ENCODE measurements around the gene BCL11B.

BCL11B gene

DNA sequence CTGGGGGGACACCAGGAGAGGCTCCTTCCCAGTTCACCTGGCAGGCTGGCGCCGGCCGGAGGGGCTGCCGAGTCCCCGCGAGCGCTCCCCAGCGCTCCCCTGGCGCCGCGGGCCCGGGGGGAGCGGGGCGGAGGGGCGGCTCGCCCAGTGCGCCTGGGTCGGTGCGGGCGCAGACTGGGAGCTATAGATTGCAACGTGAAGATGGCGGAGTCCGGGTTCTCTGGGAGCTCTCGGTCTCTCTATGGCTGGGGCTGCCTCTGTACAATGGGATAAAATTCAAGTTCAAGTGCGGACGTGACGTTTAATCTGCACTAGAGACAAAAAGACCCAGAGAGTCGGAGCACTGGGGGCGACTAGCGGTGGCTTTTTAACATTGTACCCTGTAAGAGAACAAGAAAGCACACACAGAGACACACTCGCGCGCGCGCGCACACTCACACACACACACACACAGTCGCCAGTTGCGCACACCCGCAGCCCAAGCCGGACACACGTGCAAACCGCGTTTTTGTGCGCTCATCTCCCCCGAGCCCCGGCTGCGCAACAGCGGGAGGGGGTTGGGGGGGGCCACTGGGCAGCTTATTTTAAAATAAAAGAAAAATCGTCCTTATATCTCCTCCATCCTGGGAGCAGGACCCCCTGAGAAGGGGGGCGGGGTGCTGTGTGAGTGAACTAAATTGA, at the start of gene BCL11B:
Gene BCL11B (minus strand): TSS at position 247 of the 681 bp plus-strand sequence. CDS start 979 bp downstream, outside the sequence.
- peak; percentile 70 for ATAC-seq
- DNase-seq = peak; percentile 84
- Mint-ChIP-seq H3K4me1 (peaks cover 48% of the 10 kb centered on the region), H3K36me3 (ENCODE audit: low read depth) (peaks cover 13% of the 10 kb centered on the region), H3K27me3 (peaks cover 7% of the 10 kb centered on the region), H3K27ac (peak within 1 kb of the TSS; percentile 97), H3K4me3 (peak within 1 kb of the TSS; percentile 93), H3K9me3 (no peaks in the 10 kb centered on the region)

DNA sequence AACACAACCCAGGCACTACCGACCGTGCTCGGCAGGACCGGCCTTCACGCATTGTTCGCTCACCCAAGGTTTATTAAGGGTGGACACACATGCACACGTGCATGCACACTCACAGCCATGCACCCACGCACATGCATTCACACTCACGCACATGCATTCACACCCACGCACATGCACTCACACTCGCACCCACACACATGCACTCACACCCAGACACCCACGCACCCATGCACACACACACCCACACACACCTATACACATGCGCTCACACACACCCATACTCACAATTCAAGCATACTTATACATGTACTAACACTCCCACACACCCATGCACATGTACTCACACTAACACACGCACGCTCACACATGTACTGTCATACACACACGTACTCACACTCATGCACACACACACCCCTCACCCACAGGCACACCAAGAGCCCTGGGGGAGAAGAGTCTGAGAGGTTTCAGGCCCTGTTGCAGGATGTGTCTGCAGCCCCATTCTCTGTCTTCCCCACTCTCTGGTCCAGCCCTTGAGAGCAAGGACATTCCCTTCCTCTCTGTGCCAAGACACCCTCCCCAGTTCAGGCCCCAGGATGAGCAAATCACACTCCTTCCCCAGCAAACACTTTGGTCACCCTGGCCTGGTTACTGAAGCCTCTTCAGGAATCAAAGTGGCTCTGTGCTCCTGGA, 49.4 kb upstream of the BCL11B start:
- Mint-ChIP-seq H3K4me1 (peaks cover 12% of the 10 kb centered on the region), H3K27me3 (peaks cover 5% of the 10 kb centered on the region), H3K4me3 (no peak overlapping the region), H3K27ac (no peak overlapping the region), H3K9me3 (no peaks in the 10 kb centered on the region), H3K36me3 (ENCODE audit: low read depth) (no peaks in the 10 kb centered on the region)
- ATAC-seq (no peak), DNase-seq (no peak)

DNA sequence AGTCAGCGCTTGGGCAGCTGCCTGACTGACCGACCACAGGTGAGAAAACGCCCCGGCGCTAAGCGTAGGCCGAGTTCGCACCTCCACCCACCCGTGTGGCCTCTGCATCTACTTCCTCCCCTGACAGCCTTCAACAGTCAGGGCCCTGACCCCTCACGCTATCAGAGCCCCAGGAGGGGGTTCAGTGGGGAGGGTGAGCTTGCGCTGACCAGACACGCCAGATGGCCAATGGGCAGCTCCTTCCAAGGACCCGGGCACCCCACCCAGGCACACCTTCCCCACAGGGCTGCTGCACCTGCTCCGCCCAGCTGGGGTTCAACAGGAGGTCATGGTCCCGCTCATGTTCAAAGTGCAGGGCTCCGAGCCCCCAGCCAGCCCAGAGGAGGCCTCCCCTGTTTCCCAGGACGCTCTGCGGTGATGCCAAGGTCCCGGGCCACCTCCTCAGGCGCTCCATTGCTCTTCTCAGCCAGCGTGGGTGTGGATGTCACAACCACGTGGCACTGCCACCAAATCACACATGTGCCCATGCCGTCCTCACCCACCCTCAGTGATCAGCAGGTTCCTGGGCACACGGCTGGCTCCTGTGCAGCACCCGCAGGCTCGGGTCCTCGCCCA, 48.7 kb upstream of the BCL11B start:
- Mint-ChIP-seq H3K27ac (no peak overlapping the region), H3K4me3 (no peak overlapping the region), H3K9me3 (no peaks in the 10 kb centered on the region)

DNA sequence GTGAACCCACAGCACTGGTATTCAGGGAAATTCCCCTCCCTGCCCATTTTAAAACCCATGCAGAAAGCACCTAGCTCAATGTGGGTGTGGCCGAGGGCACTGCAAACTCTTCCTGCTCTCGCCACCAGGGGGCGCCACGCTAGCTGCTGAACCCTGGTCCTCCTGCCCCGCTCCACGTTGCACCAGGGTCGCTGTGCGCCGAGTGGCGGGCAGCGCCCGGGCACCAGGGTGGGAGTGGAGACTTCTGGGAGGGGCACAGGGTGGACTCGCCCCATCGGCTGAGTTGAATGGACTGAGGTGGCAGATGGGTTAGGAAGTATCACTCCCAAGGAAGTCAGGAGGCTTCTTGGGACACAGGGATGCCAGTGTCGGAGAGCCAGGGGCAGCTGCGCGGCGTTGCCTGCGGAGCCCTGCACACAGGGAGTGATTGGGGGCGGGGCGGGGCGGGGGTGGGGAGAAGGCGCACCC, 48.1 kb upstream of the BCL11B start:
- Mint-ChIP-seq H3K36me3 (ENCODE audit: low read depth) (no peaks in the 10 kb centered on the region), H3K27ac (no peak overlapping the region), H3K9me3 (no peaks in the 10 kb centered on the region), H3K27me3 (peaks cover 1% of the 10 kb centered on the region), H3K4me1 (peaks cover 12% of the 10 kb centered on the region), H3K4me3 (no peak overlapping the region)
- ATAC-seq = peak; percentile 70
- peak; percentile 84 for DNase-seq

More for the DNA sequence above, 48.7 kb upstream of the BCL11B start:
- H3K4me1 Mint-ChIP-seq = peaks cover 12% of the 10 kb centered on the region
- peaks cover 1% of the 10 kb centered on the region for H3K27me3 Mint-ChIP-seq
- no peaks in the 10 kb centered on the region for H3K36me3 Mint-ChIP-seq (ENCODE audit: low read depth)
- DNase-seq (no peak), ATAC-seq (no peak)

DNA sequence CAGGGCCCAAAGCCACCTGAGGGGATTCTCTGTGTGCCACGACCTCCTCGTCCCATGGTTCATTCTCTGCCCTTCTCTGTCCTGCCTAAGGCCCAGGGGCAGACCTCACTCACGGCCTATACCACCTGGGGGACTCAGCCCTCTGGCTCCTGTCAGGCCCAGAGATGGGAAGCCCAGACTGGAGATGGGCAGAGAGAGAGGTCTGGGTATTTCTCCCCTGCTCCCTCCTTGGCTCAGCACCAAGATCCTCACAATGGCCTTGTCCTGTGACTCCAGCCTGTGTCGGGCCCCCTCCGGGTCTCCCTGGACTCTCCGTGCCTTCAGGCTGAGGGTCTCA, 46.9 kb upstream of the BCL11B start:
- Mint-ChIP-seq H3K36me3 (ENCODE audit: low read depth) (no peaks in the 10 kb centered on the region), H3K9me3 (no peaks in the 10 kb centered on the region), H3K4me1 (peaks cover 16% of the 10 kb centered on the region), H3K27me3 (peaks cover 5% of the 10 kb centered on the region), H3K4me3 (no peak overlapping the region), H3K27ac (no peak overlapping the region)
- ATAC-seq (no peak), DNase-seq (no peak)

DNA sequence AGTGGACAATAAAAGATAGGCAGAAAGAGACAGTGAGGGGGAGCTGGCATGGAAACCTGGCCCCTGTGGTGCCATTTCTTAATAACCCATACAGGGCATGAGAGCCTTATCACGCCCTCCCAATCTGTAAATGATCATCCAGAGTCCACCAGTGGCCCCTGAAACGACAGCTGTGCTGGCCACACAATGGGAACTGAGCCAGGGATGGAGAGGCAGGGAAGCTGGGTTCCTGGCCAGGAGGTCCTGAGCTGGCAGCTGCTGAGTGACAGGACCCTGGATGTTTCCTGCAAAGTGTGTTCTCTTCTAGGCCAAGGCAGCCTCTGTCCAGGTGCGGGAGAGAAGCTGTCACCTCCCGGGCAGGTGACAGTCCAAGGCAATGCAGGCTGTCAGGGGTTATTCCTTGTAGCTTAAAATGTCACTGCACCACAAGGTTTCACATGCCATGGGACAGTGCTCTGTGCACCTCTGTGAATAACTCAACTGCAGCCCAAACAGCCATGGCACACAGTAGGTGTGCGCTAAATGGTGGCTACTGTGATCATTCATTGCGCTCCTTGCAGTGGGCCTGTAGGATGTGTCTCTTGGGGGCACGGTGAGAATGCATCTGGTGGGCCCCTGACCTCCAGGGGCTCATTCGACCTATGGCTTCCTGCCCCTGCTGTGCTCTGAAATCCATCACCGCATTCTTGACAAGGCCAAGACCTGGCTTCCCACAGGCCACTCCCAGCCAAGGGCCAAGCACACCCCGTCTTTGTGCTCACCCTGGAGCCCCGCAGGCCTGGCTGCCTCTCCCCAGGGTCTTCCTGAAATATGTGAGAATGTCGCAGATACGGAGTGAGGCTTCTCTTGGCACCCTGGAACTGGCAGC, 46.3 kb upstream of the BCL11B start:
- no peak overlapping the region for H3K4me3 Mint-ChIP-seq
- H3K9me3 Mint-ChIP-seq = no peaks in the 10 kb centered on the region
- H3K36me3 Mint-ChIP-seq (ENCODE audit: low read depth) = no peaks in the 10 kb centered on the region

DNA sequence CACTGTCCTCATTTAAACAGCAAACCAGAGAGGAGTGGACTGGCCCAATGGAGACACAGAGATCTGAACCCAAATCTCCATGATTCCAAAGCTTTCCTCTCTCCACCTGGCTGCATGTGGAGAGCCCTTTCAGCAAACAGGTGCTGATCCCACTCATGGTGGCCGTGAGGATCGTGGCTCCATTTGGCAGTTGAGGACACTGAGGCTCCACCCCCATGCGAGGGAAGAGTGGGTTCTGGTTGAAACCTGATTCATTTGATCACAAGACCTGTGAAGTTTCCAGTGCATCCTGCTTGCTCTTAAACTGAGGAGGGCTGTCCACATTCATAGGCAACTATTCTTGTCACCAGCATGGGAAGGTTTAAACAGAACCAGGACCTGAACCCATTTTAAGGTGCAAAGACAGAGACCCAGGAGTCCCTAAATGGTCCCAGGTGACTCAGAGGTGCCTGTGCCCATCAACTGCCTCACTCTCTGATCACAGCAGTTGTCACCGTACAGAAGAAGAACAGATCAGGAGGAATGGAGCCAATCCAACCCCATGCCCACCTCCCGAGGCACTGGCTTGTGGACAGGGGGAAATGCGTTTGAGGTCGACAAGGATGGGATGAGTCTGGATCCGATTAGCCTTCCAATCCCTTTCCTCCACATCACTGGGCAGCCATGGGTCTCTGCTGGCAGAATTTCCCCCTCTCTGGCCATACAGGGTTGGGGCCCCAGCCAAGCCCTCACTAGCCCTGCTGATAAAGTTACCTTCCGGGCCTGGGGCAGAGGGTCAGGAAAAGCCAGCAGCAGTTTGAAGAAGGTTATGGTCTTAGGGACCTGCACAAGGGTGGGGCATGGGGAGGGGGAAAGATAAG, 45.5 kb upstream of the BCL11B start:
- H3K27me3 Mint-ChIP-seq = peaks cover 5% of the 10 kb centered on the region
- H3K4me1 Mint-ChIP-seq = peaks cover 16% of the 10 kb centered on the region
- H3K9me3 Mint-ChIP-seq = no peaks in the 10 kb centered on the region
- H3K27ac Mint-ChIP-seq = no peak overlapping the region
- no peak for ATAC-seq
- DNase-seq = no peak
- no peak overlapping the region for H3K4me3 Mint-ChIP-seq
- no peaks in the 10 kb centered on the region for H3K36me3 Mint-ChIP-seq (ENCODE audit: low read depth)

More for the DNA sequence above, 46.3 kb upstream of the BCL11B start:
- ATAC-seq = no peak
- Mint-ChIP-seq H3K4me1 (peaks cover 16% of the 10 kb centered on the region), H3K27ac (no peak overlapping the region), H3K27me3 (peaks cover 5% of the 10 kb centered on the region)
- DNase-seq = no peak

DNA sequence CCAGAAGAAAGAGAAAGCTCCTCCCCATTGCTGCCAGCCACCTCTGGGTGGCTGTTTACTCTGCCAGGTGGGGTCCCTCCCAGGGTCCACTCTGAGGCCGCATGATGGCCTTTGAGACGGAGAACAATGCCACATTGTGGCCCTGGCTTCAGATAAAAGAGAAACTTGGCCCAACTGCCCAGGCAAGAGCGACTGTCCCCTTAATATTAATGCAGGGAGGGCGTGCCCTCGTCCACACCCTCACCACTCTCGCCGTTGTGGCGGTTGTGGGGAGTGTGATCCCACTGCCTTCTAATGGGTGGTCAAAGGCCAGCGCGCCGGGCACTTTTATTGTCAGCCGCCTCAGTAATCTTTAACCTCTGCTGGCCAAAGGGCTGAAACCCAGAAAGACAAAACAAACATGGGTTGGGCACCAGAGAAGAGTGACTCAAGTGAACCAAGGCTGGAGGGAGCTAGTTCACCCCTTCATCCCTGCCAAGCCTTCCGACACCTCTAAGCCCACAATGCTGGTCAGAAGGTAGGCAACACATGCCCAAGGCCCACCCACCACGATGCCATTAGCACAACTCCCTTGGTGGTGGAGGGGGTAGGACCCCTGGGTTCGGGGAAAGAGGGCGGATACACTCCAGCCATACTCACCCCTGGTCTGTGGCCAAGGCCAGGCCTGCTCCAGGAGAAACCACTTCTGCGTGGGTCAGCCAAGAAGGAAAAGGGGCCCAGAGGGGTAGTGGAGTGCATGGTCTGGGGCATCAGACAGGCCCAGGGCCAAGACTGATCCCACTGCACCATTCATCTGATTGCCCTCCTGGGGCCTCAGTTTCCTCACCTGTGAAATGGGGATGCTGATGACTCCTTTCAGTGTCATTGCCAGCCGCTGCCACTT, 44.5 kb upstream of the BCL11B start:
- DNase-seq (no peak), ATAC-seq (no peak)
- H3K4me3 Mint-ChIP-seq = no peak overlapping the region
- no peaks in the 10 kb centered on the region for H3K36me3 Mint-ChIP-seq (ENCODE audit: low read depth)
- H3K4me1 Mint-ChIP-seq = peaks cover 16% of the 10 kb centered on the region
- peaks cover 5% of the 10 kb centered on the region for H3K27me3 Mint-ChIP-seq
- no peak overlapping the region for H3K27ac Mint-ChIP-seq
- H3K9me3 Mint-ChIP-seq = no peaks in the 10 kb centered on the region

DNA sequence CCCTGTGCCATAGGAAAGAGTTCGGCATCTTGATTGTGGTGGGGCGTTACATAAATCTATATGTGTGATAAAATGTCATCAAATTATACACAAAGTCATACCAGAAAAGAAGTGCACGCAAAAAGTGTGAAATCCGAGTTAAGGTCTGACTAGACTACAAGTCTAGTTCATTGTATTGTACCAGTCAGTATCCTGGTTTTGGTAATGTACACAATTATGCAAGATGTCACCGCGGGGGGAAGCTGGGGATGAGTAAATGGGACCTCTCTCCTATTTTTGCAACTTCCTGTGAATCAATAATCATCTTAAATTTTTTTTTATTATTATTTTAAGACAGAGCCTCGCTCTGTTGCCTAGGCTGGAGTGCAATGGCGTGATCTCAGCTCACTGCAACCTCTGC, 43.2 kb upstream of the BCL11B start:
- Mint-ChIP-seq H3K4me1 (peaks cover 11% of the 10 kb centered on the region), H3K9me3 (peaks cover 5% of the 10 kb centered on the region), H3K4me3 (no peak overlapping the region), H3K27ac (no peak overlapping the region), H3K36me3 (ENCODE audit: low read depth) (peaks cover 2% of the 10 kb centered on the region), H3K27me3 (peaks cover 7% of the 10 kb centered on the region)
- ATAC-seq (no peak), DNase-seq (no peak)

DNA sequence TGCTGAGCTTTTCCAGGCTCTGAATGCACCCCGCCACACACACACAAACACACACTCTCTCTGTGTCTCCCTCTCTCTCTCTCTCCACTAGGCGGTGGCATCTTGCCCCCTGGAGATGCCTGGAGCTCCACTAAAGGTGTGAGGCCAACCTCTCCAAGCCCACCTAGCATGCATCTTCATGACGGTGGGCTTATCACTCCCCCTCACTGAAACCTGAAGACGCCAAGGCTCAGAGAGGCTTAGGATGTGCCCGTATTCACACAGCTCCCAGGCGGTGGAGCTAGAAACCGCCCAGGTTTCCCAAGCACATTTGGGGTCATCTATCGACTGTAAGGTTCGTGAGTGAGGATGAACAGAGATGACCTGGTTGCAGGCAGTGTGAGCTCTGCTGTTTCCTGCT, 42.6 kb upstream of the BCL11B start:
- ATAC-seq = no peak
- Mint-ChIP-seq H3K4me1 (peaks cover 7% of the 10 kb centered on the region), H3K4me3 (no peak overlapping the region), H3K27me3 (peaks cover 7% of the 10 kb centered on the region), H3K9me3 (peaks cover 5% of the 10 kb centered on the region), H3K36me3 (ENCODE audit: low read depth) (peaks cover 2% of the 10 kb centered on the region), H3K27ac (no peak overlapping the region)
- no peak for DNase-seq

DNA sequence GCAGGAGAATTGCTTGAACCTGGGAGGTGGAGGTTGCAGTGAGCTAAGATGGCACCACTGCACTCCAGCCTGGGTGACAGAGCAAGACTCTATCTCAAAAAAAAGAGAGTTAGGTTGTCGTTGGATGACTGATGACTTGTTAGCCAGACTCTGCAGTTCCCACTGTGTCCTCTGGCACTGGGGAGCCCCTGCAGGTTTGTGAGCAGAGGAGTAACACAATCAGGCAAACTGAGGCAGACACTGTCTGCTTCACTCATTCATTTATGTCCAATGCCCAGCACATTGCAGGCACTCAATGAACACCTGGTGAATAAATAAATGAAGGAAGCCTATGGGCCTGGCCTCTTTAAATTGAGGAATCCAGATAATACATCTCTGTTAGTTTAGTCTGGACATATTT, 41.2 kb upstream of the BCL11B start:
- ATAC-seq (no peak), DNase-seq (no peak)
- Mint-ChIP-seq H3K36me3 (ENCODE audit: low read depth) (peaks cover 2% of the 10 kb centered on the region), H3K9me3 (peaks cover 5% of the 10 kb centered on the region), H3K27ac (no peak overlapping the region), H3K4me1 (peaks cover 7% of the 10 kb centered on the region), H3K27me3 (peaks cover 5% of the 10 kb centered on the region), H3K4me3 (no peak overlapping the region)

DNA sequence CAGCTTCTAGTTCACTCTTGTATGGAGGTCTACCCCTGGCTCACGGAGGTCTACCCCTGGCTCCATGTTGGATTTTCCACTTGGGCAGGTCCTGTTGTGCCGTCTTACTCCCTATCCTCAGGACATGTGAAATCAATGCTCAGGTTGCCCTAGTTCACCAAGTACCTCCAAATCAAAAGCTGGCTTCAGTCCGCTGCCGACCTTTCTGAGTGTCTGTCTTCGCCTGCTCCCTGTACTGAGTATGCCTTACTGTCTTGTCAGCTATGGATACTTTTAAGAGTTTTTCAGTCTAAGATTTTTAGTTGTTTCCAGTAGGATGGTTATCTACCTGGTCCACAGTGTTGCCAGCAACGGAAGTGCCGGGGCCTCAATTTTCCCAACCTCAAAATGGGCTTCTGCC, 40.1 kb upstream of the BCL11B start:
- Mint-ChIP-seq H3K4me3 (no peak overlapping the region), H3K27me3 (peaks cover 5% of the 10 kb centered on the region), H3K27ac (no peak overlapping the region), H3K9me3 (peaks cover 5% of the 10 kb centered on the region), H3K36me3 (ENCODE audit: low read depth) (peaks cover 2% of the 10 kb centered on the region), H3K4me1 (peaks cover 6% of the 10 kb centered on the region)
- no peak for ATAC-seq
- DNase-seq = no peak

DNA sequence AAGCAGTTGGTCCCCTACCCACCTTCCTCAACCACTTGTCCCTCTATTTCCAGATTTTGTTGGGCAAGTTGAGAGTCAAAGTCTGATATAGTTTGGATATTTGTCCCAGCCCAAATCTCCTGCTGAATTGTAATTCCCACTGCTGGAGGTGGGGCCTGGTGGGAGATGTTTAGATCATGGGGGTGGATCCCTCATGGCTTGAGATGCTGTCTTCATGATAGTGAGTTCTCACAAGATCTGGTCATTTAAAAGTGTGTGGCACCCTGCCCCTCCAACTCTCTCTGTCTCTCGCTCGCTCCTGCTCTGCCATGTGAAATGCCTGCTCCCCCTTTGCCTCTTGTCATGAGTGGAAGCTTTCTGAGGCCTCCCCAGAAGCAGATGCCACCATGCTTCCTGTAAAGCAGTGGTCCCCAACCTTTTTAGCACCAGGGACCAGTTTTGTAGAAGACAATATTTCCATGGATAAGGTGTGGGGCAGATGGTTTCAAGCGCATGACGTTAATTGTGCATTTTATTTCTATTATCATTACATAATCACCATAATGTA, 37.3 kb upstream of the BCL11B start:
- Mint-ChIP-seq H3K9me3 (peaks cover 7% of the 10 kb centered on the region), H3K27ac (no peak overlapping the region), H3K27me3 (peaks cover 5% of the 10 kb centered on the region), H3K4me1 (no peaks in the 10 kb centered on the region), H3K36me3 (ENCODE audit: low read depth) (peaks cover 2% of the 10 kb centered on the region), H3K4me3 (no peak overlapping the region)
- no peak for DNase-seq
- no peak for ATAC-seq
